SKM-1 (cell line): ENCODE data around the gene FOXP1.
A peak's percentile ranks its signal among the peaks of the same experiment; 100 is the strongest.

Source experiments
- DNase-seq: peaks from one replicate; lab custom pipeline; 2025; ENCODE audit not compliant: unreplicated experiment; lab: John Stamatoyannopoulos, UW

Gene FOXP1

DNA sequence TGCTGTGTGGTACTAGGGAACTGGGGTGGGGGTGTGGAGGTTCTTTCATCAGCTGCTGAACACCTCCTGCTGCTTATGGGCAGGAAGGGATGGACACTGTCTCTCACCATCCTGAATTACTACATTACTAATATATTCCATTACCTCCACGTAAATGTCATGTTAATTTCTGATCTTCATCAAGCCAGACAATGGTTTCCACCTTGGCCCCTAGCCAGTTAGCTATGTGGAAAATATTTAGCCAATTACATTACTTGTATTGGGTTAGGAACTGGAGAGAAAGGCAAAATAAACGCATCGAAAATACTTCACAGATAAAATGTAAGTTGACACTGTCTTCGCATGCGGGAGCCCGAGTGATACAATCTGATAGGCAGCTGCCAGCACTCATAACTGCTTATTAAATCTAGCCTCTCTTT is 95.1 kb downstream of the FOXP1 start:
- no peak for DNase-seq

DNA sequence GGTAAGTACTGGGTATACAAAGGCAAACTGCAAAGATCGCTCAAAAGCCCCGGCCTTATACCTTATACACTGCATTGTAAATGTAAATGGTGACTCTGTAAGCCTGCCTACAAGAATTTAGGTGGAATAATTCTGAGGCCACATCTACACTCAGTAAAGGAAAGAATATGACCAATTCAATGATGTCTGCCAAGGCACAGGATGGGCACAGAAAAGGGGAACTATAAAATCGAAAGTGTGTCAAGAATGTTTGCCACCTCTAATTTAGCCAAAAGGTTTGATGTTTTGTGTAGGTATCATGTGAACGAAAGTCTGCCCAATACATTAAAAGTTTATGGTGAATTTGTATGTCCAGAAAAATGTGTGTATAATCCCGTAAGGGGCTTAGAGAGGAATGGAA is 96.1 kb downstream of the FOXP1 start:
- no peak for DNase-seq

DNA sequence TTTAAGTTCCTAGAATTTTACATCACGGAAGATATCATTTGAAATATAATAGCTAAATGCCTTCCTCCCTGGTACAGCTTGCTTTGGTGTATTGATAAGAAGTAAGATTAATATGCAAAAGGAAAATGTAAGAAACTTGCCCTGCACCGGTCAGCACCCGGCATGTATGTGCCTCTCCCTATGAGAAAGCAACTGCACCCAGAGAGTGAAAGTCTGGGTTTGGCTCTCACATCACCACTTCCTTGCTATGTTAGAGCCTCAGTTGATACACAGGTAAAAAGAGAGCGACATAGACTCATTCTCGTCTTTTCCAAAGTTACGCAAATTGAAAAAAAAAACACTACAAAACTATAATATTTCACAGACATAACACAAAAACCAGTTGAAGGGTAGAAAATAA is 96.7 kb downstream of the FOXP1 start:
- no peak for DNase-seq

DNA sequence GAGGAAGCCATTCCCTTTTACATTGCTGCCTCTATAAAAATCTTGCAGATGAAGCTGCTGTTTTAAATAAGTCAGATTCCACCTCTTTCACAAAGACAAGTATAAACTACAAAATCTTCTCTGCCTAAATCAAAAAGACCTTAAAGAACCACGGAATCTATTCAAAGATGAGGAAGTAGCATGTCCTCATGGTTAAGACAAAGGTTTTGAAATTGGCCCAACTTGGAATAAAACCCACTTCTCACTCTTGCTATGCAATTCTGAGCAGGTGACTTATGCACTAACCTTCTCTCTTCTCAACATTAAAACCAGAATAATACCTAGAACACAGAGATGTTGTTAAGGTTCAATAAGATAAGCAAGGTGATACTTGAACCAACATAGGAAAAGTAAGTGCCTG is 97.6 kb downstream of the FOXP1 start:
- no peak for DNase-seq

DNA sequence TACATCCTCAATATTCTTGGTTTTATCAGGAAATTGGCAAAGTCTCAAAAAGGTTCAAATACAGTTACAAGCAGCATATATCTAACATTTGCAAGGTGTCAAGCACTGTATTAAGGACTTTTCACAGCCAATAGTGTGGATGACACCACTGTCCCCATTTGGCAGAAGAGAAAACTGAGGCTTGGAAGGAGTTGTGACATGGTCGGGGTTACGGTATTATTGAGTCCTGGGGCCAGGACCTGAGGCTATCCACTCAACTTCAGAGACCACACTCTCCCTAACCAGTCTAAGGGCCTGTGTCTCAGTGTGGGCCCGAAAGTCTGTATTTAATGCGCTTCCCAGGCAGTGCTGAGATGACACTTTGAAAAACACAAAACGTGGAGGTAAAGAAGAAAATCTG is 99.1 kb downstream of the FOXP1 start:
- no peak for DNase-seq

DNA sequence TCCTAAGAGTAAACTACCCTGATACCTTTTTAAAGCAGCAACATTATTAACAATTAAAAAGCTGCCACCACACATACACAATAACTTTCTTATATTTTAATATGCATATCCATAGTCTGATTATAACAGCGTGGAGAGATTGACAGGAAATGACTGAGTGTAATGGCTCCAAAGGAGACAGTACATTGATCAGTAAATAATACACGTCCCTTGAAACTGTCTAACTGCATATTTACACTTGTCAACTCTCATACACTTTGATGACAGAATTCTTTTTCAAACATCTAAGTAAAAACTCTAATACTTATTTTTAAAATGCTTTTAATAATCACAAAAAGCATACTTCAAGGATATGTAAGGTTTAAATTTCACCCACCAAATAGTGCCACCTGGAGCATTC is 99.5 kb downstream of the FOXP1 start:
- DNase-seq: no peak

DNA sequence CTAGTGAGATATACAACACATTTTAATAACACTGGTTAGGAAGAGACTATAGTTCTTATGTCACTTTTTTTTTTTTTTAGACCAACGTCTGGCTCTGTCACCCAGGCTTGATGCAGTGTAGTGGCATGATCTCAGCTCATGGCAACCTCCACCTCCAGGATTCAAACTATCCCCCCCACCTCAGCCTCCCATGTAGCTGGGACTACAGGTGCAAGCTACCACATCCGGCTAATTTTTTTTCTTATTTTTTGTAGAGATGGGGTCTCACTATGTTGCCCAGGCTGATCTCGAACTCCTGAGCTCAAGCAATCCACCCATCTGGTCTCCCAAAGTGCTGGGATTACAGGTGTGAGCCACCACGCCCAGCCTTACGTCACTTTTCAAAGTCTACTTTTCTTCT is 100.8 kb downstream of the FOXP1 start:
- no peak for DNase-seq

DNA sequence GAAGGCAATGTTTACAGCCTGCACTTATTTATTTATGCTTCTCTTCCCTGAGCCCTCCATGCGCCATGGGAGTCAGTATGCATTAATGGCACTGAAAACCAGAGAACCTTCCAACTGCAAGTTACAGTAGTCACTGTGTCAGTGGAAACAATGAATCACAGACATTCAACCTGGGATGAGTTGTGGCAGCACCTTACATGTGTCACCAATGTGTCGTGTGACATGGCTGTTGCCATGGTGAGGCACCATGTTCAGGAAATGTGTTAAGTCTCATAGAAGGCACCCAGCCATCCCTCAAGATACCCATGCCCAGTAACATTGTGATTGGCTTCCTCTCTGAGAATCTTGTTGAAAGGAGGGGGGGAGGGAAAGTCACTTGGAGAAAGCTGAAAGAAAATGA is 105.0 kb downstream of the FOXP1 start:
- no peak for DNase-seq

DNA sequence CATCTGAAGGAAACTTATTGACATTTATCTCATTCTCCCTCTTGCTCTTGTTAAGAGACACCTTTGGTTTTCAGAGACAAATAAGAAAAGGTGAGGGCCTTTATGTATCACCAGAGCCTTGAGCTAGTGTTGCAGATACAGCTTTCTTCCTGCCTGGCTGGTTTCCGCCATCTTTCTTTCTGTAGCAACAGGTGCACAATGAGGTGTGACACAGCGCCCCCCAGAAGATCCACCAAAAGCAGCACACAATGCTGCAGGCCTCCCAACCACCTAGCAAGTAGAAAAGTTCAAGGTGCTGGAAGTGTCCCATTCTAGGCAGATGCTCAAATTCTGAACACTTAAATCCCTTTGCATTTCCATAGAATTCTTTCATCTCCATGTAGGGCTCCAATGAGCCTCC is 106.6 kb downstream of the FOXP1 start:
- DNase-seq: no peak

DNA sequence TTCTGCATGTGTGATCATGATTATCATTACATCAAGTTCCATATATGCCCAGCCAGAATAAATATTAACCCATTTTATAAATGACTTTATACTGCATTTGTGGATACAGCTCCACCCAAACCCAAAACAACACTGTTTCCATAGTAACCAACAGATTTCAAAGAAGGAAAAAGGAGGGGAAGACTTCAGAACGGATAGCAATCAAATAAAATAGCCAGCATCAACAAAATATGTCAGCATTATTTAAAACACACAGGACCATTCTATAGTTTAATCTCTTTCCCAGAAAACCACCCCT is 114.4 kb downstream of the FOXP1 start:
- DNase-seq: no peak

DNA sequence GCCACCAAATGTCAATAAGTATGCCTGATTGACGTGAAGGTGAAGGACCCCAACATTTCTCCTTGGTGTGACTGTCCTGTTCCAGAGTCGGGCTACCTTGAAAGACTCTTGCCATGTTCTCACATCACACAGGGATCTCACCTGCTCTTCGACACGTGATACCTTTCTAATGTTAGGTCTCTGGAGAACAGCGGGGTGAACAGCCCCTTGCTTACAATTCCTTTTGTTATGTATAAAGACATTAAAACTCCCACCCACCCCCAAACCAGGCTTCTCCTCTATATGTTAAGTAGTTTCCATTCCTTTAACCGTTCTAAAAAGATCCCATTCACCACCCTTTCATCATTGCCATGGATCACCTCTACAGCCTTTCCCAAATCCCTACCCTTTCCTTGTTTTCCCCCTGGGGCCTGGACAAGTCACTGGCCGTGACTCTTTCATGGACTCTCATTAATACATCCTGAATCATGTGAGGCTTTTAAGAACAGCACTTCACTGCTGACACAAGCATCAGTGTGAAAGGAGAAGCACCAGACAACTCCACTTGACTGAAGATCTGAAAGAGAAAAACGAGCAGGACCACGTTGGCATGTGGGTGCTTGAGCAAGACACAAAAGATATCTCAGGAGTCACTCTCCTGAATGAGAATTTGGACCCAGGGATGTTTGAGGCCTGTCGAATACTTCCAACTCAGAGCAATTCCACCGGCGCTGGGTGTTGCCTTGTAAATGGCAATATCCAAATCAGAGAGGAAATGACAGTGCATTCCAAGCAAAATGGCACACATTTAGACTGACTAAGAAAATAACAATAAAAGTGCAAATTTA is 115.0 kb downstream of the FOXP1 start:
- no peak for DNase-seq

DNA sequence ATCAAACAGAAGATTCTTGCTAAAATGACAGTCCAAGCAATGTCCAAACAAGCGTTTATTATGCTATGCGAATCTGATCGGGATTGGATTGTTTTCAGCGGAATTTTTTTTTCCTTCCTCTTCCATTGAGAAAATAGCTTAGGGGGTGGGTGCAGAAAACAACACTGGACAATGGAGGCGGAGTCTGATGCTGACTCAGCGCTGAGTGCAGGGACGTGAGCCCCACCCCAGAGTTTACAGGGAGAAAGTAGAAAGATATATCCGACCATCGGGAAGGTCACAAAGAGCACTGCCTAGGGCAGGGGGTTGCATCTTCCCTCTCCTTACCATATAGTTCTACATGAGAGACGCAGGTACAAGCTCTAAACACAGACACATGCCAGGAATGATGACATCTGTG is 117.0 kb downstream of the FOXP1 start:
- no peak for DNase-seq

DNA sequence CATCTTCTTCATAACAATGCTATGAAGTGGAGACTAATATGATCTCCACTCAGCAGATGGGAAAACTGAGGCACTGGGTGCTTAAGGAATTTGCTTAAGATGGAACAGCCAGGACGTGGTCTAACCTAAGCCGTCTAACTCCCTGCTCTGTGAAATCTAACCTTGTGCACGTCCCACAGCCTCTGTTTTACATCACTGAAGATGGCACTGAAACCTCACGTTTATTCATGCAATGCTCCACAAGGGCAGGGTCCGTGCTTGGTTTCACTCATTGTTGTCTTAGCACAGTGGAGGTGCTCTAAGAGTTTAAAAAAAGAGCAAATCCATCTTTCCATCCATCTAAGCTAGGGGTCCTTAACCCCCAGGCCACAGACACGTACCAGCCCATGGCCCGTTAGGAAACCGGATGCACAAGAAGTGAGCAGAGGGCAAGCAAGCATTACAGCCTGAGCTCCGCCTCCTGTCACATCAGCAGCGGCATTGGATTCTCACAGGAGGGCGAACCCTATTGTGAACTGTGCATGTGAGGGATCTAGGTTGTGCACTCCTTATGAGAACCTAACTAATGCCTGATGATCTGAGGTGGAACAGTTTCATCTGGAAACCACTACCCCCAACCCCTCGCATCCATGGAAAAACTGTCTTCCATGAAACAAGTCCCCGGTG is 118.0 kb downstream of the FOXP1 start:
- DNase-seq: no peak

DNA sequence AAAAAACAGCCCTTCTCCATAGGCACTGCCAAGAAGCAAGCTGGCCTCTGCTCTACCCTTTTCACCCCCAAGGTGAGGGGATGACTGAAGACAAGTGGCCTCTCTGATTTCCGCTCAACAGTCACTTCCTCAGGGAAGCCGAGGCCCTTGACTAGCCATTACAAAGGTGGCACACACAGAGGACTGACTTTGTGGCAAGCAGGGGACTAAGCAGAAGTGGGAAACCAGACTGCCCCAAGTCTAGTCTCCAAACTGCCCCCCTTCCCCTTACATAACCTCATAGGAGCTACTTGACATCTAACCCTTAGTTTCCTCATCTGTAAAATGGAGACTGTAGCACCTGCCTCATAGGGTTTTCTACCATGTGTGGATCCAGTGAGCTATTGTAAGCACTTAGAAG is 118.9 kb downstream of the FOXP1 start:
- peak; percentile 64 for DNase-seq

DNA sequence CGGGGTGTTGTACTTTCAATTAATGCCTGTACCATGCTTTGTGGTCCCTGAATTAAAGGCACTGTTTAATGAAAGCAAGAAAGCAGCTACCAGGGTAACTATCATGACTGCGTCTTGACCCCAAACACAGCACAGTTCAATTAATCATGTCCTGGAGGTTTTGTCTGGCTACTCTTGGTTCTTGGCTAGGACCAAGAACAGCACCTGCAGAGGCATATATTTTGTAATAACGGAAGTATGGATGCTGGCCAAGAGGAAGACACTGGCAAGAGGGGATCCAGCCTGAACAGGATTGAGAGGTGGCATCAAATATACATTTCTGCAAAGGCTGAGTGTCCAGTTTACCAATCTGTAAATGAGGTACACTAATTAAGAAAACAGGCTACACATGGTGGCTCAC is 119.9 kb downstream of the FOXP1 start:
- DNase-seq: no peak

DNA sequence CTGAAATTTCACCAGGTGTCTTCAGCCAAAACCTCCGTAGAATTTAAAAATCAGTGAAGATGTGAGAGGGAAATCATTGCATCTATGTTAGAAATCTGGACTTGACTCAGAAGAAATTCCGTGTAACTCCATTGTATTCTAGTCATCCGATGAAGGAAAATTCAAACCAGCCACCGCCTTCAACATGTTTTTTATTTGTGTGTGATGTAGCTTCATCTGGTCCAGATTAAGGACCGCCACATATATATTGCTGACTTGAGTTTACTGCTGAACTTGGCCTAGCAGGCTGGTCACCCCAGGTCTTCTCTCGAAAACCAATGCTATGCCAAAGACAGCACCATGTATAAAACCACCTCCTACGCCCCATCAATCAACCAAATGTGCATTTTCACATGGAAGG is 120.9 kb downstream of the FOXP1 start:
- DNase-seq: no peak

DNA sequence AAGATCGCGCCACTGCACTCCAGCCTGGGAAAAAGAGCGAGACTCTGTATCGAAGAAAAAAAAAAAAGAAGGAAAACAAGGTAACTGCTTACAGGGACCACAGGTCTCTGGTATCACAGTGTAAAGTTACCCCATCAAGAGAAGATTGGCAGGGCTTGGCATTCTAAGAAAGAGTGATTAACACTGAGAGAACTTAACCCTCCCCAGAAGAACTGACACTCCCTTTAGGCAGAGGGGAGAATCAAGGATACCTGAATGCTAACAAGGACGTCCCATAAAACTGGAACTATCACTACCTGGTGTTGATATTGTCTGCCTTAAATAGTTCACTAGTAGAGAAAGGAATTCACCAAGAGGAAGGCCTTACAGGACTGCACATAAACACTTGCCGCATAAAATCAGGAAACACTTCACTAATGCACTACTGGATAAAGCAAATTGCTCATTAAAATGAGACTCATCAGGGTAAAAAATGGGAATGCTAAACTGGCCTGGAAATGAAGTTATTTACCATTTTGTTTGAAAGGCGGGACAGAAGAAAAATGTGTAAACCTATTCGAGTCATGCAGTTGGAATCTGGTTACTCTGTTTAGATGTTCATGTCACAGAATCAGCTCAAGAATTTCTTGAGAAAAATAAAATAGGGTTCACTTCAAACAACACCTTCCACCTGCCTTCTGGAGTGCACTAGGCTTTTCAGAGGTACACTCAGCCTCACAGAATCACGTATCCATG is 121.6 kb downstream of the FOXP1 start:
- DNase-seq: no peak

DNA sequence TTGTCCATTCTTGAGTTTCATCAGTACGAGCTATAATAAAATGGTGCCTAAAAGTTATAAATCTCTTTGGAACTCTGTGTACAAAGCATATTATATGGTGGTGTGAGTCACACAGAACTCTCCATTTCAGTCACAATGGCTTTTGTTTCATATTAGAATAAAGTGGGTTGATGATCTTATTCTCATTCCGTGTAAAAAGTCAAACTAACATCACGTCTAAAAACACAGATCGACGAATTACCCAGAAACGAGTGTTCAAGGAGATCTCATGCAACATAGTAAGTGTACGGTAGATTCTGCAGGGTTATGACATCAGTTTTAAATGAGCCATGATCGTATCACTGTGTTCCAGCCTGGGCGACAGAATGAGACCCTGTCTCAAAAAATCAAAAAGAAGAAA is 122.4 kb downstream of the FOXP1 start:
- DNase-seq: no peak

DNA sequence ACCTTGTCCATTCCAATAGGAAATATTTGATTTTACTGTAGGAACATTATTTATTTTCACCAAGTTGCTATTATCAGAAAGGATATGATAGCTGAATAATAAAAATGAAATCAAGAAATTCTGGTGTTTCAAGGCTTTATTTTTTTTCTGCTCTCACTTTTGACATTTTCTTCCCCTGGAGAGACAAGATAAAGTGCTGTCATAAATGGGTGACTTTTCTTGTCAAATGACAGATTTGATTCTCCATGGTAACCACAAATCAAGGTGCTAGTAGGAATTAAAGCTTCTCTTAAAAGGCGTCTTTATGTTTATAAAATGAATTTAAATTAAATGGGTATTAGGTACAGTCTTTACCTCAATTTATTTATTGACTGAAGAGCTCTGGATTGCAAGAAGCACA is 124.6 kb downstream of the FOXP1 start:
- DNase-seq: no peak

DNA sequence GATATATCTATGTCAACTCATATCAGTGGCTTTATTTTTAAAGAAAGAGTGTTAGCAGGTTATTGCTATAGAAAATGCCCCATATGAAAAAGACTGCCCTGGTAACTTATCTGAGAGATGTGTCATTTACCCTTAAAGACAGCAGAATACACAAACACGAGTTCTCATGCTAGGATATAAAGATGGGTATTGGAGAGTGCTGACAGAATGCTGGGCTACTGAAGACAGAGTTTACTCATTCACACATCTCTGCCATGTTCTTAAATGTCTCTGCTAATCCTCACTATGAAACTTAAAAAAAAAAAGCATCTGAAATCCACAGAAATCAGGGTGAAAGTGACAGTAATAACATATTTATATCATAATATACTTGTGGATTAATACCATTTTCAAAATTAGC is 126.7 kb downstream of the FOXP1 start:
- DNase-seq: no peak

DNA sequence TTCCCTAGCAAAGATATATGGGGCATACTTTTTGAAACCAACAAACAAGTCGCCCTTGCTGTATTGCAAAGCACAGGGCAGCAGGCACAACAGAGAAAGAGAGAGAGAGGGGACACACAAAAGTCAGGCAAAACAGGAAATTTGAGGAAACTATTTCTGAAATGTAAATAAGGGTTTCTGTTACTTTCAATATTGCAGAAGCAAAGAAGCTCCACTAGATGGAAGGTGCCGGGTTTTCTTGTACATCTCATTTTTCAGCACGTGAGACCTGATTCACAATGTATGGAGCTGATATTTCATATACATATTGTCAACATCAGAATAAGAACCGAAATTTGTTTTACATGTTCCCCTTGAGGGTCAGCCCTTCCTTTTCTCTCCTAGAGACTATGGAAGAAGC is 127.4 kb downstream of the FOXP1 start:
- no peak for DNase-seq
